IMR-90 (cell line): ENCODE results near the gene PALB2. TPM values are rescaled to one million over a fixed set of nuclear protein-coding genes. Genes with fewer than 3 reads are reported as not detected.

Experiments
- ATAC-seq: fragments of 200-7000 bp; cut with Tn5 transposase; 2 replicates; pipeline ENCODE4 v1.9.1; 2020; ENCODE audit warnings: low read depth, mild to moderate bottlenecking, moderate library complexity
- BruUV-seq: library from RNA; stranded (reverse); fragments of 400-500 nt; replicated peaks from 2 replicates; lab custom pipeline; 2021; lab: Mats Ljungman, UMichigan
- CTCF ChIA-PET: fragments of 300-600 bp; formaldehyde crosslinking; extraction: SDS; loops from one replicate; lab custom pipeline; 2021; ENCODE audit warnings: antibody characterized with exemption; lab: Yijun Ruan, JAX
- POLR2A ChIA-PET: fragments of 300-600 bp; sonication (Branson Sonifier 250); formaldehyde crosslinking; loops from one replicate; lab custom pipeline; 2022; ENCODE audit warnings: antibody characterized with exemption; ENCODE audit not compliant: unreplicated experiment; lab: Charles Lee
- DNase-seq: peaks from one replicate; pipeline ENCODE4 v3.0.0; 2013
- H2AFZ ChIP-seq: replicated peaks from 2 replicates; pipeline ENCODE3; 2013; ENCODE audit warnings: low read length, mild to moderate bottlenecking; ENCODE audit not compliant: poor library complexity
- H2AK5ac ChIP-seq: 2 replicates; pipeline ENCODE4 v1.6.1; 2013; ENCODE audit warnings: low read depth, low read length, inconsistent platforms
- H2AK9ac ChIP-seq: replicated peaks from 2 replicates; pipeline ENCODE3; 2013; ENCODE audit warnings: mild to moderate bottlenecking, low read depth, low read length, moderate library complexity; ENCODE audit not compliant: poor library complexity
- H2BK120ac ChIP-seq: 2 replicates; pipeline ENCODE4 v1.6.1; 2013; ENCODE audit warnings: low read depth, low read length, inconsistent platforms
- H2BK15ac ChIP-seq: 3 replicates; pipeline ENCODE4 v1.6.1; 2013; ENCODE audit warnings: low read depth, low read length, inconsistent platforms
- H2BK20ac ChIP-seq: 2 replicates; pipeline ENCODE4 v1.6.1; 2013; ENCODE audit warnings: low read depth, mild to moderate bottlenecking, inconsistent platforms, low read length, moderate library complexity
- H2BK5ac ChIP-seq: 2 replicates; pipeline ENCODE4 v1.6.1; 2013; ENCODE audit warnings: mild to moderate bottlenecking, low read depth, low read length, inconsistent platforms; ENCODE audit not compliant: poor library complexity, severe bottlenecking
- H3K14ac ChIP-seq: replicated peaks from 2 replicates; pipeline ENCODE4 v1.6.1; 2013; ENCODE audit warnings: low read depth, low read length, inconsistent platforms
- H3K18ac ChIP-seq: 2 replicates; pipeline ENCODE4 v1.6.1; 2013; ENCODE audit warnings: low read depth, low read length, control low read depth
- H3K23ac ChIP-seq: 2 replicates; pipeline ENCODE4 v1.6.1; 2013; ENCODE audit warnings: low read depth, low read length, inconsistent platforms
- H3K27ac ChIP-seq: 2 replicates; pipeline ENCODE4 v1.5.1; 2013; ENCODE audit warnings: mild to moderate bottlenecking, control low read depth, low read length; ENCODE audit not compliant: insufficient read depth
- H3K27me3 ChIP-seq: 2 replicates; pipeline ENCODE4 v1.6.1; 2013; ENCODE audit warnings: low read length; ENCODE audit not compliant: control insufficient read depth, insufficient read depth
- H3K36me3 ChIP-seq: 2 replicates; pipeline ENCODE4 v1.6.1; 2013; ENCODE audit warnings: low read length, mixed read lengths; ENCODE audit not compliant: control insufficient read depth, insufficient read depth
- H3K4ac ChIP-seq: 2 replicates; pipeline ENCODE4 v1.6.1; 2013; ENCODE audit warnings: low read depth, low read length, inconsistent platforms
- H3K4me1 ChIP-seq: 2 replicates; pipeline ENCODE4 v1.6.1; 2013; ENCODE audit warnings: low read length, mixed read lengths; ENCODE audit not compliant: control insufficient read depth, insufficient read depth
- H3K4me2 ChIP-seq: 2 replicates; pipeline ENCODE4 v1.6.1; 2013; ENCODE audit warnings: low read depth, mild to moderate bottlenecking, control low read depth, low read length, moderate library complexity
- H3K4me3 ChIP-seq: 2 replicates; pipeline ENCODE4 v1.5.1; 2013; ENCODE audit warnings: low read depth, mild to moderate bottlenecking, control low read depth, low read length, moderate library complexity; ENCODE audit not compliant: insufficient read depth
- H3K56ac ChIP-seq: 2 replicates; pipeline ENCODE4 v1.6.1; 2013; ENCODE audit warnings: low read length, inconsistent platforms; ENCODE audit not compliant: insufficient read depth; ENCODE audit errors: extremely low read depth
- H3K79me1 ChIP-seq, 2 experiments: 2 replicates each; pipeline ENCODE4 v1.6.1; 2013; ENCODE audit warnings: low read length in 2 of 2, inconsistent platforms in 1 of 2, low read depth in 1 of 2
- H3K9ac ChIP-seq: 2 replicates; pipeline ENCODE4 v1.6.1; 2013; ENCODE audit warnings: low read depth, low read length, control low read depth
- H3K9me1 ChIP-seq: 2 replicates; pipeline ENCODE4 v1.6.1; 2013; ENCODE audit warnings: low read length, inconsistent platforms; ENCODE audit not compliant: insufficient read depth
- H3K9me3 ChIP-seq: 2 replicates; pipeline ENCODE4 v1.6.1; 2013; ENCODE audit warnings: low read length; ENCODE audit not compliant: control insufficient read depth, insufficient read depth
- H4K20me1 ChIP-seq: 2 replicates; pipeline ENCODE4 v1.6.1; 2013; ENCODE audit warnings: low read length, inconsistent platforms; ENCODE audit not compliant: insufficient read depth
- H4K5ac ChIP-seq: 2 replicates; pipeline ENCODE4 v1.6.1; 2013; ENCODE audit warnings: mild to moderate bottlenecking, low read depth, low read length, control low read depth
- H4K8ac ChIP-seq, 2 experiments: 2 replicates each; pipeline ENCODE4 v1.6.1; 2013; ENCODE audit warnings: low read depth in 2 of 2, low read length in 2 of 2, control low read depth in 1 of 2, inconsistent platforms in 1 of 2
- H4K91ac ChIP-seq: 2 replicates; pipeline ENCODE4 v1.6.1; 2013; ENCODE audit warnings: low read depth, low read length, inconsistent platforms; ENCODE audit not compliant: insufficient read depth
- BHLHE40 ChIP-seq: fragments of 150-350 bp; IDR thresholded peaks from 2 replicates; pipeline ENCODE4 v1.6.1; 2016; ENCODE audit warnings: mild to moderate bottlenecking, low read depth, low read length
- CEBPB ChIP-seq: IDR thresholded peaks from 2 replicates; pipeline ENCODE4 v1.6.1; 2012; ENCODE audit warnings: low read depth, low read length, improper control_type of control experiment
- CHD1 ChIP-seq: IDR thresholded peaks from 2 replicates; pipeline ENCODE4 v1.6.1; 2012; ENCODE audit warnings: low read depth, low read length, improper control_type of control experiment
- ELK1 ChIP-seq: fragments of 150-350 bp; IDR thresholded peaks from 2 replicates; pipeline ENCODE4 v1.6.1; 2016; ENCODE audit warnings: low read depth, mild to moderate bottlenecking, low read length, moderate library complexity, borderline replicate concordance
- FOS ChIP-seq: fragments of 150-350 bp; IDR thresholded peaks from 2 replicates; pipeline ENCODE4 v1.6.1; 2016; ENCODE audit warnings: low read depth, low read length
- MAFK ChIP-seq: IDR thresholded peaks from 2 replicates; pipeline ENCODE4 v1.6.1; 2012; ENCODE audit warnings: low read depth, low read length, improper control_type of control experiment
- MAZ ChIP-seq: IDR thresholded peaks from 2 replicates; pipeline ENCODE4 v1.6.1; 2012; ENCODE audit warnings: low read depth, mild to moderate bottlenecking, low read length, improper control_type of control experiment, moderate library complexity, borderline replicate concordance
- MXI1 ChIP-seq: IDR thresholded peaks from 2 replicates; pipeline ENCODE4 v1.6.1; 2012; ENCODE audit warnings: low read depth, mild to moderate bottlenecking, low read length, moderate library complexity, borderline replicate concordance
- NFE2L2 ChIP-seq: fragments of 150-350 bp; IDR thresholded peaks from 2 replicates; pipeline ENCODE4 v1.6.1; 2016; ENCODE audit warnings: low read depth, mild to moderate bottlenecking, low read length
- POLR2A ChIP-seq: IDR thresholded peaks from 2 replicates; pipeline ENCODE4 v1.6.1; 2012; ENCODE audit warnings: mild to moderate bottlenecking, low read depth, low read length
- RAD21 ChIP-seq: IDR thresholded peaks from 2 replicates; pipeline ENCODE4 v1.6.1; 2012; ENCODE audit warnings: low read length, improper control_type of control experiment
- RCOR1 ChIP-seq: IDR thresholded peaks from 2 replicates; pipeline ENCODE4 v1.6.1; 2012; ENCODE audit warnings: mild to moderate bottlenecking, low read length, improper control_type of control experiment; ENCODE audit not compliant: insufficient replicate concordance
- RFX5 ChIP-seq: IDR thresholded peaks from 2 replicates; pipeline ENCODE4 v1.8.0; 2012; ENCODE audit warnings: low read depth, mild to moderate bottlenecking, low read length, moderate library complexity
- SMC3 ChIP-seq: fragments of 150-350 bp; IDR thresholded peaks from 2 replicates; pipeline ENCODE4 v1.6.1; 2016; ENCODE audit warnings: low read depth, mild to moderate bottlenecking, antibody characterized with exemption, low read length, moderate library complexity
- WGBS, 2 experiments: methylation state at CpG; one replicate each; pipeline versions ENCODE4 v1.1.5 to v1.1.7; 2013; ENCODE audit warnings: missing lambda C conversion rate in 2 of 2; ENCODE audit not compliant: insufficient read length in 1 of 2; ENCODE audit errors: extremely low coverage in 2 of 2; 5-methylcytosine and 5-hydroxymethylcytosine counted together
- dilution Hi-C: fragments of 300-500 bp; cut with HindIII; formaldehyde crosslinking; loops from one replicate; pipeline ENCODE4 v1.14.3; 2018; ENCODE audit warnings: low sequenced_read_pairs; ENCODE audit not compliant: unreplicated experiment
- in situ Hi-C: fragments of 300-500 bp; cut with MboI; formaldehyde crosslinking; loops from 3 replicates; pipeline ENCODE4 v1.14.3; 2019; ENCODE audit warnings: low sequenced_read_pairs, inconsistent platforms, mixed read lengths
- intact Hi-C: fragments of 100-400 bp; cut with micrococcal nuclease; formaldehyde crosslinking; loops from 2 replicates; pipeline ENCODE4 v1.10.0; 2022
- polyA plus RNA-seq, 3 experiments: library from polyadenylated mRNA; depleted of rRNA; stranded (reverse); fragments of >200 nt; gene quantifications; 2 replicates each; pipeline ENCODE4 v1.2.3, GENCODE V29; 2012; ENCODE audit warnings: low replicate concordance in 1 of 3
- total RNA-seq: library from RNA; depleted of rRNA; stranded (reverse); fragments of >200 nt; gene quantifications from 2 replicates; pipeline ENCODE4 v1.2.3, GENCODE V29; 2012
- TF ChIP-seq, protein P1 (sequence below): fragments of 150-350 bp; IDR thresholded peaks from 2 replicates; pipeline ENCODE4 v1.6.1; 2017; ENCODE audit warnings: mild to moderate bottlenecking, antibody characterized with exemption, low read length, low read depth
- TF ChIP-seq, protein P2 (sequence below): conservative IDR thresholded peaks from 2 replicates; pipeline ENCODE4 v1.5.1; 2012; ENCODE audit warnings: mild to moderate bottlenecking, low read depth, low read length, improper control_type of control experiment

The PALB2 gene
- total and polyA plus RNA-seq, 2 of the 4 experiments (the other 2 are of a cell fraction), result 4.1 to 8.6 TPM

DNA sequence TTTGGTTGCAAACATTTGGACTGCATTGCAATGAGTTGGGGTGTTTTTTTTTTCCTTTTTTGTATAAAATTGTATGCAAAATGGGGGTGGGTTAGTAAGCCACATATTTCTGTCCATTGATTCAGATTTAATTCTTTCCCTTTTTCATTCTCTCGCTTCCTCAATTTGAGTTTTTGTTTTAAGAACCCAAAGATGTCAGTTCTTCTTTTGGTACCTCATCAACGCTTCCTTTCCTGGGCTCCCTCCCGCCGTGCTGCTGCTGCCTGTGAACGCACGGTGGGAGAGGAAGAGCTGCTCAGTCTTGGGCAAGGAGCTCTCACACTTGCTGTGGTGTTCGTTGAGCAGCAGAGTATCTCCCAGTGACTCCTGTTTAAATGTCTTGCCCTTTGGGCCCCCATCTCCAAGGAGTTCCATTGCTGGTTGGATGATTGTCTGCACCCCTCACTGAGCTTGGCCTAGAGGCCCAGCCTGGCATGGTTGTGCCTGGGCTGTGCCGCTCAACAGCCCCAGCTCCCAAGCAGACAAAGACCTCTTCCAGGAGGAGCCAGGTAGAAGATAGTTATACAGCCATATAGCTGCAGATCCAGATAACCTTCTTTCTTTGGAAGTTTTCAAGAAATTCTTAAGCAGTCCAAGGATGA lies 70.0 kb downstream of the PALB2 start:
- Histone ChIP-seq H4K20me1 (peaks cover 18% of the 10 kb centered on the region), H3K18ac (no peak overlapping the region), H3K36me3 (peaks cover 76% of the 10 kb centered on the region), H3K9ac (no peak overlapping the region), H3K4me3 (no peak overlapping the region), H3K23ac (no peak overlapping the region), H2BK15ac (no peak overlapping the region), H2AK5ac (no peak overlapping the region), H3K4me2 (no peak overlapping the region), H3K56ac (no peak overlapping the region), H3K27me3 (no peaks in the 10 kb centered on the region), H2BK5ac (no peak overlapping the region), H3K79me1 (peaks cover 8 to 26% of the 10 kb centered on the region in 2 experiments), H2BK20ac (no peak overlapping the region), H2AK9ac (no peak overlapping the region), H4K8ac (no peak overlapping the region), H3K4ac (no peak overlapping the region), H2BK120ac (no peak overlapping the region), H2AFZ (peak overlapping the region; percentile 1), H3K27ac (no peak overlapping the region), H3K14ac (no peak overlapping the region), H3K9me1 (peaks cover 3% of the 10 kb centered on the region; the same call in 1 of the 2 replicates), H3K9me3 (no peaks in the 10 kb centered on the region), H3K4me1 (no peaks in the 10 kb centered on the region), H4K91ac (no peak overlapping the region), H4K5ac (no peak overlapping the region)
- TF ChIP-seq CEBPB (no peak), ELK1 (no peak), MAZ (no peak), MXI1 (no peak), RAD21 (no peak), SMC3 (no peak), MAFK (no peak), POLR2A (no peak), FOS (no peak), BHLHE40 (no peak), CHD1 (no peak), RFX5 (no peak), NFE2L2 (no peak), RCOR1 (no peak)
- TF ChIP-seq, protein P1, sequence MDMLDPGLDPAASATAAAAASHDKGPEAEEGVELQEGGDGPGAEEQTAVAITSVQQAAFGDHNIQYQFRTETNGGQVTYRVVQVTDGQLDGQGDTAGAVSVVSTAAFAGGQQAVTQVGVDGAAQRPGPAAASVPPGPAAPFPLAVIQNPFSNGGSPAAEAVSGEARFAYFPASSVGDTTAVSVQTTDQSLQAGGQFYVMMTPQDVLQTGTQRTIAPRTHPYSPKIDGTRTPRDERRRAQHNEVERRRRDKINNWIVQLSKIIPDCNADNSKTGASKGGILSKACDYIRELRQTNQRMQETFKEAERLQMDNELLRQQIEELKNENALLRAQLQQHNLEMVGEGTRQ, result no peak
- TF ChIP-seq, protein P2, sequence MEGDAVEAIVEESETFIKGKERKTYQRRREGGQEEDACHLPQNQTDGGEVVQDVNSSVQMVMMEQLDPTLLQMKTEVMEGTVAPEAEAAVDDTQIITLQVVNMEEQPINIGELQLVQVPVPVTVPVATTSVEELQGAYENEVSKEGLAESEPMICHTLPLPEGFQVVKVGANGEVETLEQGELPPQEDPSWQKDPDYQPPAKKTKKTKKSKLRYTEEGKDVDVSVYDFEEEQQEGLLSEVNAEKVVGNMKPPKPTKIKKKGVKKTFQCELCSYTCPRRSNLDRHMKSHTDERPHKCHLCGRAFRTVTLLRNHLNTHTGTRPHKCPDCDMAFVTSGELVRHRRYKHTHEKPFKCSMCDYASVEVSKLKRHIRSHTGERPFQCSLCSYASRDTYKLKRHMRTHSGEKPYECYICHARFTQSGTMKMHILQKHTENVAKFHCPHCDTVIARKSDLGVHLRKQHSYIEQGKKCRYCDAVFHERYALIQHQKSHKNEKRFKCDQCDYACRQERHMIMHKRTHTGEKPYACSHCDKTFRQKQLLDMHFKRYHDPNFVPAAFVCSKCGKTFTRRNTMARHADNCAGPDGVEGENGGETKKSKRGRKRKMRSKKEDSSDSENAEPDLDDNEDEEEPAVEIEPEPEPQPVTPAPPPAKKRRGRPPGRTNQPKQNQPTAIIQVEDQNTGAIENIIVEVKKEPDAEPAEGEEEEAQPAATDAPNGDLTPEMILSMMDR, result no peak
- ATAC-seq, result no peak
- ChIA-PET CTCF (no interaction called here), POLR2A (no interaction called here)
- BruUV-seq, result no TSS peak
- no peak for DNase-seq
- intact Hi-C loops, result no loop called here
- WGBS, 2 experiments, result 100% methylated on average over 1 of the region's 8 CpGs; no CpG with 5 or more reads in 1 of the 2 experiments
- in situ Hi-C loops, result loop anchor here (5.0 kb wide), 2 partner anchors 49 to 51 kb away; no protein-coding TSS in a partner anchor
- dilution Hi-C loops, result no loop called here
